Measurements from ENCODE around the gene SZT2.
A peak's percentile ranks its signal among the peaks of the same experiment; 100 is the strongest.
"Not testable (repeated sequence)": the region's sequence is repeated elsewhere in the genome, so short reads cannot be mapped to it uniquely, and the experiment has no call there.

The SZT2 gene

DNA sequence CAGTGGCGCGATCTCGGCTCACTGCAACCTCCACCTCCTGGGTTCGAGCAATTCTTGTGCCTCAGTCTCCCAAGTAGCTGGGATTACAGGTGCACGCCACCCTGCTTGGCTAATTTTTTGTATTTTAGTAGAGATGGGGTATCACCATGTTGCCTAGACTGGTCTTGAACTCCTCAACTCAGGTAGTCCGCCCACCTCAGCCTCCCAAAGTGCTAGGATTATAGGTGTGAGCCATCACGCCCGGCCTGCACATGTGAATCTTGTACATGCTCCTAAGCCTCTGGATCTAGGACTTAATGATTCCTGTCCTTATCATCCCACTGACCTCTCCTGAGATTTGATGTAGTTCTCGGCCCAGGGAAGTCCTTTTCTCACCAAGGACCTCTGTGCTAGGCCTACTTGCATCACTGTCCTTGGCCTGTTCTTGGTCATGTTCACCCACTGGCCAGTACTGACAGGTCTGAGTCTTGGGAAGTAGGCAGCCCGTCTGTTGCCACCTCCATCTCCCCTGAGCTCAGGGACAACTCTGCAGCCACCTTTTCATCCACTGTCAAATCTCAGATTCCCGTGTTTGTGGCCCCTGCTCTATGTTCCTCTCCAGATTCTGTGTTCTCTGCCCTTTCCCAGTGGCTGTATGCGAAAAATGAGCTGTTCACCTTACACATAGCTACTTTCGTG lies 54.6 kb downstream of the SZT2 start:
- DNase-seq, result no peak

DNA sequence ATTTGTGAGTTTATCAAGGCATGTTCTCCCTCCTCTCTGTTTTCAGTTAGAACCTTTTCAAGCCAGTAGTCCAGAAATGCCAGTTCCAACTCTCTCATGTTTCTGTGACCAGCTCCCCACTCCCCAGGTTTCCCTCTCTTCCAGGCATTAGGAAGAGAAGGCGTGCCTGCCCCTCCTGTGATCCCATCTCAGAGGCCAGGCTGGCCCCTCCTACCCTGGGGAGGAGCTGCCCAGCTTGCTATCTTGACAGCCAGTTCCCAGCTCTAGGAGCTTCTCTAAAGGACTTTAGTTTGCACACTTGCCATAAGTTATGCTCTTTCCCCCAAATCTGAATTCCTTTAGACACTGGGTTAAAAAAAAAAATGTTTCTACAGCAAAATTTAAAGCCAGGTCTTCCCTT lies 55.1 kb downstream of the SZT2 start:
- DNase-seq, result no peak

DNA sequence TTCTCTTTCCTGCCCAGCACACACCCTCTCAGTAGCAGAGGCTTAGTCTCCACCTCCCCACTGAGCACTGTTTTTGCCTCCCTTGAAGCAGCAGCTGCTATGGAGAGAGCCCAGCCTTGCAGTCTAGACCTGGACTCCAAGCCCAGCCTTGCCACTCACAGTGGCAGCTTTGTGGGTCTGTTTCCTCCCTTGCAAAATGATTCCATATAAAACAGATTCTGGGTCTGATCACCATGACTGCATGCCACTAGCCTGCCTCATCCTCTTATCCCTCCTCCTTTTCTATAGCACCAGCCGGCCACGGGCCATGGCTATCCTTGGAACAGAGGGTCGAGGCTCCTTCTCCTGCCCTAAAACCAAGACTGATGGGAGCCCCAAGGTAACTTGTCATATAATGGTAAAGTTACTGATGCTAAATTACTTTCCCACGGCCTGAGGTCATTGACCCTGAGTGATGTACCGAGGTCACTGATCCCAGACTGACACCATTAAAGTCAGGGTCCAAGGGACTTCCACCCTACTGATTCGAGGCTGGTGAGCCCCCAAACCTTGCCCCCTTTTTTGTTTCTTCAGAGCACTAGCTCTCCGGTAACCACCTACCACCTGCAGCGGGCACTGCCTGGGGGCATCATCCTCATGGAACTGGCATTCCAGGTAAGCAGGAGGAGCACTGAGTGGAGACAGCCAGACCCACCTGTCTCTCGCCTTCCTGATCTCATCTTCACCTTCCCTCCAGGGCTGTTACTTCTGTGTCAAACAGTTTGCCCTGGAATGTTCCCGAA lies 56.1 kb downstream of the SZT2 start:
- DNase-seq, result no peak

DNA sequence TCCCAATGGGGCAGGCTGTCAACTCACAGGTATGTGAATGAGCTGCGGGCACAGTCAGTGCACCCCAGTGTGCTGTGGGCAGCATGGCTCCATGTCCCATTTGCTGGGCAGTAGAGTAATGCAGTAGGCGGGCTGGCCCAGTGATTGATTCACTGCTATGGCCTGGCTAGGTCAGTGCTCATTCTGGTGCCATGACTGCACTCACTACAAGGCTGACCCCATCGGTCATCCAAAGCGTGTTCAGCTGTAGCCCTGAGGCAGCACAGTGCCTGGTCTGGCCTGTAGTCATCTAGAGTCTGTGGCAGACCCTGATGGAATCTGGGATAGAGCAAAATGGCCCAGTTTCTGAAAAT lies 56.7 kb downstream of the SZT2 start:
- no peak for DNase-seq

DNA sequence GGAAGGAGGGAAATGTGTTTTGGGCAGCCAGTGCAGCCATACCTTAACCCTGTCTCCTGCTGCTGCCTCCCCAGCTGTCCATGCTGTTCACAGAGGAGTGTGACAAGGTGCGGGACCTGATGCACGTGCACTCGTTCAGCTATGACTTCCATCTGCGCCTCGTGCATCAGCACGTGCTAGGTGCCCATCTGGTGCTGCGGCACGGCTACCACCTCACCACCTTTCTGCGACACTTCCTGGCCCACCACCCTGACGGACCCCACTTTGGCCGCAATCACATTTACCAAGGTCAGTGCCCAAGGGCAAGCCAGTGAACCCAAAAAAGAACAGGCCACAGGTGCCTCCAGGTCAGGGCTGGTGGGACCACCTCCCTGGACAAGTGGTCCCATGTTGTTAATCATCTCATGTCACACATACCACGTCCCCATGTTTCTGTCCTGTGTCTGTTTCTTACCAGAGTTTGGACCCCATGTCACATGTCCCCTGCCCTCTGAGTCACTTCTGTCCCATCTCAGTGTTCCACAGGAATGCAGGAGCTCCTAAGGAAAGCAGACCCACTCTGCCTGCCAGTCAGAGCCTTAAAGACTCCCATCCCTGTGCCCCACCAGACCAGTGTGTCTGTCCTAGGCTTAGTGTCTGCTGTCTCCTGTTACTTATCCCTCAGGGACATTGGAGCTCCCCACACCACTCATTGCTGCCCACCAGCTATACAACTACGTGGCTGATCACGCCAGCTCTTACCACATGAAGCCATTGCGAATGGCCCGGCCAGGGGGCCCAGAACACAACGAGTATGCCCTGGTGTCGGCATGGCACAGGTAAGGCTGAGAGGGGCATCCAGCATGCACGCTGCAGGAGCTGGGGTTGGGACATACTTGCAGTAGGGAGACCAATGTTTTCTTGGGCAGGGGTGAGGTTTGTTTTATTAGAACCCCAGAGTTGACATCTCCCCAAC lies 57.5 kb downstream of the SZT2 start:
- no peak for DNase-seq

DNA sequence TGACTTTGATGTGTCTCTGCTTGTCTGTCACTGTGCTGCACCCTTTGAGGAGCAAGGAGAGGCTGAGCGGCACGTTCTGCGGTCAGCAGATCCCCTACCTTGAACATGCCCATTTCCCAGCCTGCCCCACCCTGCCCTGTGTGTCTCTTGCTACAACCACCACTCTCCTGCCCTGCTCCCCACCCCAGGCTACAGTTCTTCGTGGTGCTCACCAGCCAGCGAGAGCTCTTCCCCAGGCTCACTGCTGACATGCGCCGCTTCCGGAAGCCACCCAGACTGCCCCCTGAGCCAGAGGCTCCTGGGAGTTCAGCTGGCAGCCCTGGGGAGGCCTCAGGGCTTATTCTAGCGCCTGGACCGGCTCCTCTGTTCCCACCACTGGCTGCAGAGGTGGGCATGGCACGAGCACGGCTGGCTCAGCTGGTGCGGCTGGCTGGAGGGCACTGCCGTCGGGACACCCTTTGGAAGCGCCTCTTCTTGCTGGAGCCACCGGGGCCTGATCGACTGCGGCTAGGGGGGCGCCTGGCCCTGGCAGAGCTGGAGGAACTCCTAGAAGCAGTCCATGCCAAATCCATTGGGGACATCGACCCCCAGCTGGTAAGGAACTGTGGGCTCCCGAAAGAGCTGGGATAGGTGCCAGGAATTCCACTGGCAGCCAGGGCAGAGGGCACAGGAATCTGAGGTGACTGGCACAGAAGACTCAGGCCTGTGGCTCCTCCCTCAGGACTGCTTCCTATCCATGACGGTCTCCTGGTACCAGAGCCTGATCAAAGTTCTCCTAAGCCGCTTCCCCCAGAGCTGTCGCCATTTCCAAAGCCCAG lies 58.4 kb downstream of the SZT2 start:
- DNase-seq, result no peak

DNA sequence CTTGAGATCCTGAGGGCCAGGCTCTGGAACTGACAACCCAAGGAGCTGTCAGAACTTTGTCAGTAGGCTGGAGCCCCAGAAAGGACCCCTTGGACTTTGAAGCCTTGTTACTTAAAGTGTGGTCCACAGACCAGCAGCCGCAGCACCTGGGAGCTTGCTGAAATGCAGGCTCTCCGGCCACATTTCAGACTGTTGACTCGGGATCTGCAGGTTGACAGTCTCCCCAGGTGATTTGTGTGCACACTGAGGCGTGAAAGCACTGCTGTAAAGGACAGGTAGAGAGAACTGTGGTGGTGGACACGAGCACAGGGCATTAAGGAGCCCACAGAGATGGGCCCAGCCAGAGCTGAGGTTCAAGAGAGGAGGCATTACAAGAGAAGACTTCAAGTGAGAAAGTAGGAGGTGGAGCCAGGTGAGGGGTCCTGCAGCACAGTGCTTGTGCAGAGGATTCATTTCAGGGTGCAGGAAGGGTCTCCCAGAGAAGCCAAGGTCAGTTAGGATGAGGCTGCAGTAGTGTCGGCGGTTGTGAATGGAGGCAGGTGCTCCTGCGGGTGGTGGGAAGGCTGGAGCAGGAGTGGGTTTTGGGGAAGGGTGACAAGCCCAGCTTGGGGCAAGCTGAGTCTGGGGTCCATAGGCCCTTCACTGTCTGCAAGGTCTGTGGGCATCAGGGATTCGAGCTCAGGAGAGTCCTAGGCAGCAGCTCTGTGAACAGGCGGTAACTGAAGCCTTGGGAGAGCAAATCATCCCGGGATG lies 59.4 kb downstream of the SZT2 start:
- no peak for DNase-seq

DNA sequence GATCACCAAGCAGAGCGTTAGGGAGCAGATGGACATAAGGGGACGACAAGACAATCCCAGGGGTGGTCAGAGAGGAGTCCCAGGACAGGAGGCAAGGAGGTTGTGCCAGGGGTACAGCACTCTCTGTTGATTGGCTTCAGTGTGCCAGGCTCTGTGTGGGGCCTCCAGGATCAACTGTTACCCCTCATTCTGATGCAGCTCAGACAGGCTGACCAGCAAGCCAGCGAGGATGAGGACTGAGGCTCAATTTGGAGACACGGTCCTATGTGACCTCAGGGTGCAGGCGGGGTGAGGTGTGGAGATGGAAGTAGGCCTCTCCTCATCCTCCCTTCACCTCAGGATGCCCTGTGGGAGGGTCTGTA lies 60.0 kb downstream of the SZT2 start:
- no peak for DNase-seq

DNA sequence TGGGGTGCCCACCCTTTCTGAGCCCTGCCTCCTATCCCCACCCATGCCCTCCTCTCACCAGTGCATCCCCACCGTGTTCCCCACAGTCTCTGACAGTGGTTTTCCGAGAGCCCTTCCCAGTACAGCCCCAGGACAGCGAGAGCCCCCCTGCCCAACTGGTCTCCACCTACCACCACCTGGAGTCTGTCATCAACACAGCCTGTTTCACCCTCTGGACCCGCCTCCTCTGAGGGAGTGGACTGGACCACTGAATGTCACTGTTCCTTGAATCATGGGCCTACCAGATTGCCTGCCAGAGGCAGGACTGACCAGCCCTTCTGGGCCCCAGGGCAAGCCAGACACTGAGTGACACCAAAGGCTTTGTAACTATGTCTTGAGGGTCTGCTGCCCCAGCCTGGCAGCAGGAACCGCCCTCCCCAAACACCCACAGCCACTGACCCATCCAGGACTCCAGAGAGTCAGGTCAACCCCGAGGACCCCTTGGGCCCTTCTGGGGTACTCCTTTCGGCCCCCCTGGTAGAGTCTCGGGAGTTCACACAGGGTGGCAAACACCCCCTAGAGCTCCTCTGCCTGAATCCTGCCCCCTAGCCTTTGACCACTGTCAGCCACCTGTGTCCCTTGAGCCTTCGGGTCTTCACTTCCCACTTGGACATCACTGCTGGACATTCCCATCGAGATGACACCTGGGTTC lies 60.7 kb downstream of the SZT2 start:
- no peak for DNase-seq

DNA sequence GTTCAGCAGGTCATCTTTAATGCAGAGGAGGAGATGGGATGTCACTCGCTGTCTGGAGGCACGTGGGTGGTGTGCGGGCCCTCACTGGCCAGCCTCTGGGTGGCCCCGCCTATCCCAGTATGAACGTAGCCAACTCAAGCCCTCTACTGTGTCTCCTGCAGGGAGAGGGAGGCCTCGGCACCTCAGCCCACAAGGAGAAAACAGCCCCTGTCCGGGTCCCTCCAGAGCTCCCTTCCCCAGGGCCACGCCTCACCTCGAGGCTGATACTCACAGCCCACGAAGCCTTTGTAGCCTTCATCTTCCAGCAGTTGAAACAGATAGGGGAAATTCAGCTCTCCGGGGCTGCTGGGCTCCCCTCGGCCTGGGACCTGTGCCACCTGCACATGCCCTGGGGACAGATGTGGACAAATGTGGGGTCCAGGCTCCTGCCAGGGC lies 61.5 kb downstream of the SZT2 start:
- DNase-seq, result no peak

DNA sequence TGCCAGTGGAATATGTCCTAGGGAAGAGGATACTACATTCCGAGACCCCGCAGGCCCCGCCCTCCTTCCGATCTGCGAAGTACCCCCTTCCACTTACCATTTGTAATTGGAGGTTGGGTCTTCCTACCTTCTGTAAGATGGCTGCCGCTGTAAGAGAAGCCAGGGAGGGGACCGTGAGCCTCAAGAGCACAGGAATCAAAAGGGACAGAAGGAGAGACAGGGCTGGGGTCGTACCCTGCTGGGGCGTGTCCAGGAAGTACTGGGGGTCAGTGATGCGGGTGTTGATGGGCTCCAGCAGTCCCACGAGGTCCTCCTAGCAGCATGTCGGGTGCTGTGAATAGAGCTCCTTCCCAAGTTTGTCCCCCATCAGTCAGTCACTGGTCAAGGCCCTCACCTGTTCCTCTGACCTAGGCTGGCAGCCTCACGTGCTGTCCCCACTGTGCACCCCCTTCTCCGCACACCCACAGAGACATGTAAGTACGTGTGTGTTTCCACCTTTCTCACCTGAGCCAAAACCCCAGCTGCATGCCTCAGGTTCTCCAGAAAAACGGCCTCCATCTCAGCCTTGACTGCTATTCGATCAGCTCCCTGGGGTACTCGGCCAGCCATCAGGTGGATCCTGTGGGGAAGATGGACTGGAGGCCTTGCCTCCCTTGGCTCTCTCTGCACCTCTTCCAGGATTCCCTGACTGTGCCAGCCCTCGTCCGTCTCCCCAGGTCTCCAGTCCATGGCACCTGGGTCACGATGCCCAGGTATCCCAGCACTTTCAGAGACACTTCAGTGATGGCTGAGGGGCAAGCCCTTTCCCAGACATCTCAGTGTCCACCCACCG lies 62.2 kb downstream of the SZT2 start:
- no peak for DNase-seq

DNA sequence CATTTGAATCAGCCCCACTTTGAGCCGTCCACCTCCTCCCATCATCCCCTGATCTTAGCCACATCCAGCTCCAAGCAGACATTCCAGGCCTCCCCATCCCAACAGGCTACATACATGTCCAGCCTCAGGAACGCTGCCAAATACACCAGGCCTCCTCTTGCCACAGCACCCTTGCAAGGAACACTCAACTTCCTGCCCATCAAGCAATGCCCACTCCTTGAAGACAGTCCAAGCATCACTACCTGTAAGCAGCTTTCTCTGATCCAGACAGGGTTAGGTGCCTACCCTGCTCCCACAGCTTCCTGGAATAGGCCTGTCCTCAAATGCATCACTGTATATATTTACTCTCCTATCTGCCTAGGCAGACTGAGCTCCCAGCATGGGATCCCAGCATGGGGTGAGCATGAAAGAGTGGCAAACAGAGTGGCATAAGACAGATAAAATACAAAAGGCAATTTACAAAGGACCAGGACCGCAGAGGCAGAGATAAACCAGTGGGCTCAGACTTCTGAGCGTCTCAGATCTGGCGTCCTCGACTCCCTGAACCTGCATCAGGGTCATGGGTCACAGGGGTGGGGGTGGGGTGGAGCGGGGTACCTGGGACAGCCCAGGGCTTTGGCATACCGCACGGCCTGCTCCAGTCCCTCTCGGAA lies 63.2 kb downstream of the SZT2 start:
- no peak for DNase-seq

DNA sequence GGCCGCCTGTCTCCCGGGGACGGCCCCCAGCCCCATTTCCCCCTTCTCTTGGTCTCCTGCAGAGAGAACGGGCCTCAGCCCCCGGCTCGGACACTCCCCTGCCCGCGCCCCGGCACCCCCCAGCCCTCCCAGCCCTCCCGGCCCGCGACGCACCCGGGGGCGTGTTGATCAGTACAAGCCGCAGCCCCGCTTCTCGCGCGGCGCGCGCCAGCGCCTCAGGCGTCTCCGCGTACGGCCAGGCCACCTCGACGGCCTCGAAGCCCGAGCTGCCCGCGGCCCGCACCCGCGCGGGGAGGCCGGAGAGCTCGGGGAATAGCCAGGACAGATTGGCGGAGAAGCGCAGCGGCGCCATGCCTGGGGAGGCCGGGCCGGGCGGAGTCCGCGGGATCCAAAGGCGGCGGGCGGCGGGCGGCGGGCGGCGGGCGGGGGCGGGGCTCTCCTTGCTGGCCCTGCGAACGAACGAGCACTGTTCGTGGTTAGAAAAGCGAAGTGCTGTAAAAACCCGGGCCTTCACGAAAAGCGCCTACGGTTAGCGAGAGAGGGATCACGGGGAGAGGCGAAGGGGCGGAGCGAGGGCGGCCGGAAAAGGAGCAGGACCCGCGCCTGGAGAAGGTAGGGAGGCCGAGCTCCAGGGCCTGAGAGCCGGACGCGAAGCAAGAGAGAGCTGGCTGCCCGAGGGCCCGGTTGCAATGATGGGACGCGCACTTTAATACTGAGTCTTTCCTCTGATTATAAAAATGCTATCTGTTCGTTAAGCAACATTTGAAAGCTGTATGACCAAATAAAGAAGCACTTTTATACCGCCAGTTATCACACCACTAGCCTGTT lies 64.0 kb downstream of the SZT2 start, which contains the start of gene HYI:
Gene HYI, minus strand, starts transcription at position 490 of the 828 bp plus-strand sequence. Its CDS starts 138 bp downstream, at position 352.
- peak; percentile 83 for DNase-seq

DNA sequence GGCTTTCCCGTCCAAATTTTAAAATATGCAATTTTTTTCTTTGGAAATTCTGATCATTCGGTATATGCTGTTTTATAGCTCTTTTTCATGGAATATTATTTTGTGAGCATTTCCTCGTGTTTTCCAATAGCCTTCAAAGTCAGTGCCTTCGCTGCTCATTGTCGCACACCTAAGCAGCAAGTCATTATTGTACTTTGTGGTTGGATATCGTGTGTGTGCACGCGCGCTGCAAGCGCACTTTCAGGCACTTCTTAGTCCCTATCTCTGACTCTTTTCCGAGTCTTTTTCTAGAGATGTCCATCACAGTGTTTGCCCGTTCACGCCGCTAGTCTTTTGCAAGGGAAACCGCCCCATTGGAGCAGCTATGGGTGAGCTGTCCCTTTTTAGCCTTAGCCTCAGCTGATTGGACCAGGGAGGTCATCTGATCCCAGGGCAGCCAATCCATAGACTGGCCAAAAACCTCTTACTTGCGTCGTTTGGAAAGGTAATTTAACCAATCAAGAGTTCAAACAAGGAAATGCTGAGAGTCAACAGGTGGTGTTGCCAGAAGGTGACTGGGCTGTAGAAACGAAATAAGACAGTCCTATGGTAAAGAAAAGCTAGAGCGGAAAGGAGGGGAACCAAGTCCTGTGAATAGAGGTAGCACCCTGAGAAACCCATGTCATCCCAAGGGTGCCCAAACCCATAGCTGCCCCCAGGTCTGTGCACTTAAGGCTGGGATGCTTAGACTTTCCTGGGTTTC lies 64.7 kb downstream of the SZT2 start:
- DNase-seq, result peak; percentile 30

DNA sequence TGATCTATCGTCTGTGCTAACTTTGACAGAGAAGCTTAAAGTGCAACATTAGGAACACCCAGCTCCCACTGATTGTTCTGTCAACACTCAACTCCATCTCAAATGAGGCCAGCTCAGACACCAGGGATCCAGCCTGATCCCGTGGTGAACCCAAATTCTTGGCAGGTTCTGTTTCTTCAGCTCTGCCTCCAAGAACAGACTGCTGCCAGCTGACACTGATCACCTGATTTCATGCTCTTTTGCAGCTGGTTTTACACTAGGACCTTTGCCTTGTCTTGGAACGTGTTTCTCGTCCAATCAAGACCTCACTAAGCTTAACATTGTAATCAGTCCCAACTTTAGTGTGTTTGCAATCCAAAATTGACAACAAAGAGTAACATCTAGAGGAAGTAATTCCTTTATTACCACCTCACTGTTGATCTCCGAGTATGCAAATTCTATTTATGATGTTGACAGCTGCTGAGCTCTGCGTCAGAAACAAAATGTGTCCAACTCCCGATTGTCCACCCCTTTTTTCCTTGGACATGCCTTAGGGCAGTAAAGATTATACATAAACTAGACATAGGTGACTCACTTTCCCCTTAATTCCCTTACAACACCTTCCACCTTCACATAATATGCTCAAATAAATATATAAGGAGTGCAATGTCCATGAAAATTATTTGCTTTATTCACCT lies 65.7 kb downstream of the SZT2 start:
- peak; percentile 36 for DNase-seq

DNA sequence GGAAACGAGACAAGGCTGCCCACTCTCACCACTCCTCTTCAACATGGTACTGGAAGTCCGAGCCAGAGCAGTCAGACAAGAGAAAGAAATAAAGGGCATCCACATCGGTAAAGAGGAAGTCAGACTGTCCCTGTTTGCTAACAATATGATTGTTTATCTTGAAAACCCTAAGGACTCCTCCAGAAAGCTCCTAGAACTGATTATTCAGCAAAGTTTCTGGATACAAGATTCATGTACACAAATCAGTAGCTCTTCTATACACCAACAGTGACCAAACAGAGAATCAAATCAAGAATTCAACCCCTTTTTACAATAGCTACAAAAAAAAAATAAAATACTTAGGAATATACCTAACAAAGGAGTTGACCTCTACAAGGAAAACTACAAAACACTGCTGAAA lies 68.7 kb downstream of the SZT2 start:
- not testable (repeated sequence) for DNase-seq

DNA sequence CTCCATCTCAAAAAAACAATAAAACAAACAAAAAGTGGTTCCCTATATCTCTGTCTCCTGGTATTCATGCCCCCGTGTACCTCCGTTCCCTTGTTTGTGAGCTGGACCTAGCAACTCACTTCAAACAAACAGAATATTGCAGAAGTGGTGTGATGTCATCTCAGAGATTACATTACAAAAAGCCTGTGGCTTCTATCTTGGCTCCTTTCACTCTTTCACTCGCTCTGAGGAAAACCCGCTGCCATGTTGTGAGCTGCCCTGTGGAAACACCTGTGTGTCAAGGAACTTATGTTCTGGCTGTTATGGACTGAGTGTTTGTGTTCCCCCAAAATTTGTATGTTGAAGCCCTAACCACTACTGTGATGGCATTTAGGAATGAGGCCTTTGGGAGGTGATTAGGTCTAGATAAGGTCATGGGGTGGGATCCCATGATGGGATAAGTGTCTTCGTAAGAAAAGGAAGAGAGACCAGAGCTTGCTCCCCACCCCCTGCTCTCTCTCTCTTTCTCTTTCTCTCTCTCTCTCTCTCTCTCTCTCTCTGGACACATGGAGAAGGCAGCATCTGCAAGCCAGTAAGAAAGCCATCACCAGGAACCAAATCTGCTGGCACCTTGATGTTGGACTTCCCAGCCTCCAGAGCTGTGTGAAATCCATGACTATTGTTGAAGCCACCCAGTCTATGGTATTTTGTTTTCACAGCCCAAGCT lies 71.4 kb downstream of the SZT2 start:
- no peak for DNase-seq

Measured in NCI-H526 treated with DMSO at 0.1 percent for 48 hours (cell line).